MM.1S (cell line): Measurements from ENCODE around the gene ZC3H12A.

Source experiments
- EZH2phosphoT487 ChIP-seq: fragments of 300-600 bp; sonication (generic); IDR thresholded peaks from 2 replicates; pipeline ENCODE4 v1.6.1; 2018; ENCODE audit warnings: antibody characterized with exemption, low read length
- TF ChIP-seq, protein P1 (sequence below): fragments of 300-600 bp; sonication (generic); IDR thresholded peaks from 2 replicates; pipeline ENCODE4 v1.5.1; 2016; ENCODE audit warnings: antibody characterized with exemption, low read length, mixed read lengths

DNA sequence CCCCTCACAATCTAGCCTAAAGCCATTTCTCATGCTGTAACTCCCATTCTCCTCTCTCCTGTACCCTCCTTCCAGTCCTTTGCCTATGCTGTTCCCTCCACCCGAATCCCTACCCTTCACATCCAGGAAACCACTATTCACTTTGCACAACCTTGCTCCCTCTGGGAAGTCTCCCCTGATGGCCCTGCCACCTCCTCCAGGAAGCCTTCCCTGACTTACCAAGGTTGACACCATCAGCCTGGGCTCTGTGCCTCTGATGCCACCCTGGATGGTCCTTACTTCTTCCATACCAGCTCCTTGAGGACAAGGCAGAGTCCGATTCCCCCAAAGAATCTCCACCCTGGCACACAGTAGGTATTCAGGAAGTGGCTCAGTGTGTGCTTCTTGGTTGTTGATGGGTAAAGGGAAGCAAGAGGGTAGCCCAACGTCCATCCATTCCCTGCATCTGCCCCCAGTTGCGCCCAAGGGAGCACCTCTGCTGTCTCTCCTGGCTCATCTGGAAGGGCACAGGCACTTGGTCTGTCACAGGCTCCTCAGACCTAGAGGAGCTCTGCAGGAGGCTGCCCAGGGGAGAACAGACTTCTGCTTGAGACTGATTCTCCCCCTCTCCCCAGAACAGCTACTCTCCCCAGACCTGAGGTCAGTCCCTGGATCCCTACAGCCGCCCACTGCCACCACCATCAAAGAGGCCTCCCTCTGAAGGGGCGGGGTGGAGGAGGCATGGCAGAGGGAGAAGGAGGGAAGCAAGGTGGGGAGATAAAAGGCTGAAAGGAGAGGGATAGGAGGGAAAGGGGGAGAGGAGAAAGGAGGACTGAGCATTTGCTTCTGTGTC is 36.1 kb upstream of the ZC3H12A start:
- TF ChIP-seq, protein P1, sequence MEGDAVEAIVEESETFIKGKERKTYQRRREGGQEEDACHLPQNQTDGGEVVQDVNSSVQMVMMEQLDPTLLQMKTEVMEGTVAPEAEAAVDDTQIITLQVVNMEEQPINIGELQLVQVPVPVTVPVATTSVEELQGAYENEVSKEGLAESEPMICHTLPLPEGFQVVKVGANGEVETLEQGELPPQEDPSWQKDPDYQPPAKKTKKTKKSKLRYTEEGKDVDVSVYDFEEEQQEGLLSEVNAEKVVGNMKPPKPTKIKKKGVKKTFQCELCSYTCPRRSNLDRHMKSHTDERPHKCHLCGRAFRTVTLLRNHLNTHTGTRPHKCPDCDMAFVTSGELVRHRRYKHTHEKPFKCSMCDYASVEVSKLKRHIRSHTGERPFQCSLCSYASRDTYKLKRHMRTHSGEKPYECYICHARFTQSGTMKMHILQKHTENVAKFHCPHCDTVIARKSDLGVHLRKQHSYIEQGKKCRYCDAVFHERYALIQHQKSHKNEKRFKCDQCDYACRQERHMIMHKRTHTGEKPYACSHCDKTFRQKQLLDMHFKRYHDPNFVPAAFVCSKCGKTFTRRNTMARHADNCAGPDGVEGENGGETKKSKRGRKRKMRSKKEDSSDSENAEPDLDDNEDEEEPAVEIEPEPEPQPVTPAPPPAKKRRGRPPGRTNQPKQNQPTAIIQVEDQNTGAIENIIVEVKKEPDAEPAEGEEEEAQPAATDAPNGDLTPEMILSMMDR: no peak
- TF ChIP-seq EZH2phosphoT487: no peak
